T-helper 1 cell treated with Interleukin-12 subunit alpha and Interleukin-12 subunit beta and Interleukin-4 antibody, amounts not matched to agents 30 ng/mL and 1 ng/mL, for 36 hours (primary cell): ENCODE results near the gene FYN. TPM values are rescaled to one million over a fixed set of nuclear protein-coding genes. Genes with fewer than 3 reads are reported as not detected.

Experiments used
- intact Hi-C: fragments of 100-400 bp; cut with micrococcal nuclease; formaldehyde crosslinking; loops from one replicate; pipeline ENCODE4 v1.15.1; 2024
- total RNA-seq: library from RNA; stranded (reverse); gene quantifications from 2 replicates; pipeline ENCODE4 v1.2.3, GENCODE V29; 2022

FYN gene
- total RNA-seq, 1 donor from 2014 or later: 157 TPM

DNA sequence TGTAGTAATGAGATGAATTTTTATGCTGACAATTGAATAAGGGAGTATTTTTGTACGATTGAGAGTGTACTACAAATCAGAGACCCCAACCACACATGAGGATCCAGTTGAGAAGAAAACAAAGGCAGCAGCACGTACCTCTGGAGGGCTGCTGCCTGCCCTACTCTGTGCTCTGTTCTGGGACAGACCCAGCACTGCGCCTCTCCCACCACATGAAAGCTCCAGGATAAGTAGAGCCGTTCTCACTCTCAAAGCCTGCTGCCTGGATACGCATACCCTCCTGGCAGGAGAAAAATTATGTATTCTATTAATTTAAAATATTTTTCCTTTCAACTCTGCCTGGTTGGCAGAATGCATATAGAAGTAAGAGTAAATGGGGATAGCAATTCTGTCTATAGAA lies 256.1 kb downstream of the FYN start:
- intact Hi-C loops: no loop called here

DNA sequence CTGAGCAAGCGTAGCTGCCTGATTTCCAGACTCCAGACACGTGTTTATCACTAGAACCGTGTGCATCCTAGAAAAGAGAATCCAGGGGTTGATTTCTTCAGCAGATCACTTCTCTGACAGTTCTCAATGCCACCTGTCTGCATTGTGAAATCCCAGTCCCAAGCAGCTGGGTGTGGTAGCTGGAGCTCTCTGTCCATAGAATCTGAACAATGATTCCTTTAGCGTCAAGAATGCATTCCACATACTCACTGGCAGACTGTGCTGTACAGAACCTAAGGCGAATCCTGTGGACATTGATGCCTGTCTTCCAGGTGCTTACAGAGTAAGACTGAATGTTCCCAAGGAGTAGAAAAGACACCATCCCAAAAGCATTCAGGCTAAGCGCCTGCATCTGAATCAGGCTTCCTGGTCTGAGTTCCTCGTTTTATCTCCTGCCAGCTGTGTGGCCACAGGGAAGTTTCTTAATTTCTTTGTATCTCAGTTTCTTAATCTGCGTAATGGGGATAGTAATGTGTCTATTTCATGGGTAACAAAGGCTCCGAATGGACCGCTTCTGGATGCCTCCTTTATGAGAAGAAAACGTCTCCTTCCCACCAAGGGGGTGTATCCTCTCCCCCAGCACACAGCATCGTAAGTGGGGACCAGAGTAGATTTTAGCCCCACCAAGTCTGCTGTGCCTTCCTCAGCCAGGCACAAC lies 257.2 kb downstream of the FYN start:
- intact Hi-C loops: no loop called here

DNA sequence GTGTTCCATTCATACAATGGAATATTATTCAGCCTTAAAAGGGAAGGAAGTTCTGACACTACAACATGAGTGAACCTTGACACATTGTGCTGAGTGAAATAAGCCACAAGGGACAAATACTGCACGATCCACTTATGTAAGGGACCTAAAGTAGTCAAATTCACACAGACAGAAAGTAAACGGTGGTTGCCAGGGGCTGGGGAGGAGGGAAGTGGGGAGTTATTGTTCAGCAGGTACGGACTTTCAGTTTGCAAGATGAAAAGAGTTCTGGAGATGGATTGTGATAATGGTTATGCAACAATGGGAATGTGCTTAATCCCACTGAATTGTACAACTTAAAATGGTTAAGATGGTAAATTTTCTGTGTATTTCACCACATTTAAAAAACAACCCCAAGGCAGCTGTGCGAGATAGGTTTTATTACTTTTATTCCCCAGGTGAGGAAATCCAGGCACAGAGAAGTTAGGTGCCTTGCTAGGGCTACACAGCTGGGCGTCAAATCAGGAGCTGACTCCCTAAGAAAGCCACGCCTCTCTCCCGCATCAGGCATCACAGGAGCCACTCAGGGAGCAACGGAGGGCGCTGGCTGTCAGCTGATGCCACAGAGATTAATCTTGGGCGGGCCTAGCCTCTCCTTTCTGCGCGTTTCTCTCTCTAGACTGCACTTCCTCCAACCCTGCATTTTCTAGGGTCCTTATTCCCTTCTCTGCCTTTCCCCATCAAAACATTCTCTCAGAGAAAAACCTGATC lies 258.2 kb downstream of the FYN start:
- intact Hi-C loops: no loop called here

DNA sequence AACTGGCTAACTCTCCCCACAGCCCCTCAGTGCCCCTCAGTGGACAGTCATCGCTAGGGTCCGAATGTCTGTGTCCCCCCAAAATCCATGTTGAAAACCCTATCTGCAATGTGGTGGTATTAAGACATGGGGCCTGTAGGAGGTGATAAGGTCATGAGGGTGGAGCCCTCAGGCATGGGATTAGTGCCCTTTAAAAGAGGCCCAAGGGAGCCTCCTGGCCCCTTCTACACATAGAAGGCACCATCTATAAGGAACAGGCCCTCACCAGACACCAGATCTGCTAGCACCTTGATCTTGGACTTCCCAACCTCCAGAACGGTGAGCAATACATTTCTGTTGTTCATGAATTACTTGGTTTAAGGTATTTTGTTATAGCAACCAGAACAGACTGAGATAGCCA lies 260.9 kb downstream of the FYN start:
- intact Hi-C loops: no loop called here

DNA sequence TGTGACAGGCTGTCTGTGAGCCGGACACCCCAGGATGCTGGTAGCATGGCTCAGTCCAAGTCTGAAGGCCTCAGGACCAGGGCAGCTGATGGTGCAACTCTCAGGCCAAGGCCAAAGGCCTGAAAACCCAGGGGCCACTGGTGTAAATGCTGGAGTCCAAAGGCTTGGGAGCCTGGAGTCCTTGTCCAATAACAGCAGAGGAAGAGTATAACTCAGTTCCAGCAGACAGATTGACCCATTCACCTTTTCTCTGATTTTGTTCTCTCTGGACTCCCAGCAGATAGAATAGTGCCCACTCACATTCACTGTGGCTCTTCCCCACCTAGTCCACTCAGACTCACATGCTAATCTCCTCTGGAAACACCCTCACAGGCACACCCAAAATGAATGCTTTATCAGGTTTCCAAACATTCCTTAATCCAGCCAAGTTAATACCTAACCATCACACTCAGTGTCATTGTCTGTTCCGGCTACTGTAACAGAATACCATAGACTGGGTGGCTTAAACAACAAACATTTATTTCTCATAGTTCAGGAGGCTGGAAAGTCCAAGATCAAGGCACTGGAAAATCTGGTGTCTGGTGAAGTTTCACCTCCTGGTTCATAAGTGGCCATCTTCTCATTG lies 262.6 kb downstream of the FYN start:
- intact Hi-C loops: no loop called here

Other genes with a start within 250 kb of the FYN start
- not detected in 2 replicates for gene CCN6, start 180.7 kb upstream of the FYN start, total RNA-seq
- gene TUBE1, start 214.0 kb upstream of the FYN start, total RNA-seq: 18.4 and 18.6 TPM in 2 replicates
- 1.1 and 2.3 TPM in 2 replicates for gene FAM229B, start 214.1 kb upstream of the FYN start, total RNA-seq